ENCODE results near the gene CDC14B.

The CDC14B gene

GRCh38 chr9:96480736-96481135 is 138.9 kb downstream of the CDC14B start:
- no peak for DNase-seq

DNA sequence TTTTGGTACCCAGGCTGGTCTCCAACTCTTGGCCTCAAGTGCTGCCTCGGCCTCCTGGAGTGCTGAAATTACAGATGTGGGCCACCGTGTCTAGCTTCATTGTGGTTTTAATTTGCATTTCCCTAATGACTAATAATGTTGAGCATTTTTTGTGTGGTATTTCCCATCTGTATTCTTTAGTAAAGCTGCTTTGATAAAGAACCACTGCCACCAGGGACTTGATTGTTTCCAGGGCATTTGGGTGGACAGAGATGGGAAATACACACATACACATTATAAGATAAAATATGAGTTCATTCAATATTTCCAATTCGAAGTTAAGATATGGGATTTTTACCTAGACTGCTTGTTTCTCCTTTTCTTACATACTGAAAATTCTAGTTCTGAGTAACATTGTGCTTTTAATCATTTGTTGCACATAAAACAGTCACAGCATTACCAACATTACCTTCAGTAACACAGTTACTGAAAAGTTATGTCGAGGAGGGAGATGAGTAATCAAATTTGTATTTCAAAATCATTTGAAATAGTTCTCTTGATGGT is 140.7 kb downstream of the CDC14B start:
- DNase-seq, result no peak

DNA sequence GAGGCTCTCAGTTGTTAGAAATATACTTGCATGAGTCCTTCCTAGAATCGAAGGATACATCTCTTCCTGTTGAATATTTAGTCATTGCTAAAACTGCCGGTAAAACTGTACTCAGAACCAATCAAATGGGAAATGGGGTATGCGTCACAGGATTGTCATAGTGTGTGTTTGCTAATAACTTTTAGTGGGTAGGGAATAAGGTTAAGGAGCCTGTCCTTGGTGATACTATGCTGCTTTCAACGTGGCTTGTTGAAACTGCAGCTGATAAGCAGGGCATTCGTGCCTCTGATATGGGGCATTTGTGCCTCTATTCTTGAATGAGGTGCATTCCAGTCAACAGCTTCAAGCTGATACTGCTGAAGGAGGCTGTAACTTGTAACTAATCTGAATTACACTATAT is 143.1 kb downstream of the CDC14B start:
- no peak for DNase-seq

- DNase-seq, result no peak
These were observed 143.6 kb downstream of the CDC14B start for GRCh38 chr9:96476013-96476412.

- DNase-seq, result no peak
These were observed 151.9 kb downstream of the CDC14B start for GRCh38 chr9:96467784-96468183.

GRCh38 chr9:96464426-96464825 is 155.2 kb downstream of the CDC14B start:
- DNase-seq, result no peak

- no peak for DNase-seq
These were observed 157.1 kb downstream of the CDC14B start for GRCh38 chr9:96462541-96462940.

DNA sequence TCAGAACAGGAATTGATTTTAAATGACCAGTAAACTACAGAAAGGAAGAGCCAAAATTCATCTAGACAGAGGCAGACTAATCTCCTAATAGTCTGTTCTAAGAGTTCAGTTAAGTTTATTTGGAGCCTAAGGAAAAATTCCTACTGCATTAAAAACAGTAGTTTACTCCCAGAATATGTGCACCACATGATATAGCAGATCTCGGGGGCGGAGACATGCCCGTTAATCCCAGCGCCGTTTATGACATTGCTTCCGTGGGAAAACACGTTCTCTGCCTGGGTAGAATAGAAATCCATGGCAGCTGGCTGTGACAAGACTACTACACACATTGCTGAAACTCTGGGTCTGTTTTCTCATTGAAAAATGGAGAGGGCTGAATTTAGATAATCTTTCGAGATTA is 158.3 kb downstream of the CDC14B start:
- DNase-seq, result no peak

DNA sequence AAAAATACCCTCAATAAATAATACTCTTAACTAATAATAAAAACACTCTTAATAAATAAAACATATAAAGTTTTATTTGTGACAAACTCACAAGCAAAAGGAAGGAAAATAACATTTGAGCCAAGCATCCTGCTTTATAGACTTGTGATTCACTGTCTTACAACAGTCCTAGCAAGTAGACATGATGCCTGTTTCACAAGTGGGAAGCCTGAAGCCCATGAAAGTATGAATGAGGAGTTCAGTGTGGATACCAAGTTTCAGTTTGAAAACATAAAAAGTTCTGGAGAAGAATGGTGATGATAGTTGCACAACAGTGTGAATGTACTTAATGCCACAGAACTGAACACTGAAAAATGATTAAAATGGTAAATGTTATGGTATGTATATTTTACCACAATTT is 158.8 kb downstream of the CDC14B start:
- no peak for DNase-seq

DNA sequence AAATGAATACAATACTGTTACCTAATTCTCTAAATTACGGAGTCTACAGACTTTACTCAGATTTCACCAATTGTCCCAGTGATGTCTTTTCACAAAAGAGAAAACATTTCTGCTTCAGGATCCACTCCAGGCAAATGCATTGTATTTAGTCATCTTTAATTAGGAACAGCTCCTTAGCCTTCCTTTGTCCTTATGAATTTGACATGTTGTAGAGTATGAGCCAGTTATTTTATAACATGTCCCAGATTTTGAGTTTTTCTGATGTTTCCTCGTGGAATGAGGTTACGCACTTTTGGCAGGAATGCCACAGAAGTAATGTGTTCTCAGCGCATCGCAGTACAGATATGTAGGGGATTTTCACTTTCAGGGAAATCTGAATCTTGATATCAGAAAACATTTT is 159.2 kb downstream of the CDC14B start:
- DNase-seq, result no peak

DNA sequence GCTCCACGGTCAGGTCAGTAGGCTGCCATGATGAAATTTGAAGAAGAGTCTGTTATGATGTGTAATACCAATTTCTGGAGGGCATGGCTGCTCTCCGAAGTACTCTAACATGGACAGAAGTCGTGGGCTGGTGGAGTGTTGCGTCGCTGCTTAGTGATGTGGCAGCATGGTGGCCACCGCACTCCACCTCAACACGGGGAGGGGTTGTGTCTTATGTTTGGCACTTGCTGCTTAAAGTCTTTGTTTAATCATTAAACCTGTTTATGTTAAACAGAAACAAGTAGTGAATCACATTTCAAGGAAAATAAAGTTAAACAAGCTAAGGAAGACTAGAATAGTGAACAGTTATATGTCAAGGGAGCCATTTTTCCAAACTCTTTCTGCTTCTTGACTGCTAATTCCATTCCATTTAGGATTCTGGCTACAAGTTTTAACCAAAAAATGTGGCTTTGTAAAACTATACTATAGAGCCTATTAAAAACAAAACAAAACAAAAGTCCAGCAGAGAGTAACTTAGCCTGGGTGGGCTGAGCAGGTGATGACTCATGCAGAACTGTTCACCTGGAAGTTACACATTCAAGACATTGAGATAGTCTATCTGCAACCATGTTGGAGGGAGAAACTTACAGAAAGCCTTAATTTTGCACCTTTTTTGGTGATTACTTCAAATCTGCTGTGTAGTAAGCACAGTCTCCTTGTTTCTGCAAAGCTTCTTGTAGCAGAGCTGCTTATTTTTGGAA is 160.2 kb downstream of the CDC14B start:
- DNase-seq, result no peak

DNA sequence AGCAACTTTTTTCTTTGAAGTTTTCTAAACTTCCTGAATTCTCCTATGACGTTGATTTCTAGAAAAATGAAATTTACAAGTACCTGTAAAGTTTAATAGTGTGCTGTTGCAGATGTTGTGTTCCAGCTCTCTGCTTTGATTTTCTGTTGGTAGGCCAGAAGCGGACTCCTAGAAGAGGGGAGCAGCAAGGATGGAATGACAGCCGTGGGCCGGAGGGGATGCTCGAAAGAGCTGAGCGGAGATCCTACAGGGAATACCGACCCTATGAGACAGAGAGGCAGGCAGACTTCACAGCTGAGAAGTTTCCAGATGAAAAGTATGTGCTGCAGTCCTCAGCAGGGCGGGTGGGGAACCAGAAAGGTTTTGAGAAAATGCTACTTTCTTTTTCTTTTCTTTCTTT is 161.4 kb downstream of the CDC14B start:
- no peak for DNase-seq

DNA sequence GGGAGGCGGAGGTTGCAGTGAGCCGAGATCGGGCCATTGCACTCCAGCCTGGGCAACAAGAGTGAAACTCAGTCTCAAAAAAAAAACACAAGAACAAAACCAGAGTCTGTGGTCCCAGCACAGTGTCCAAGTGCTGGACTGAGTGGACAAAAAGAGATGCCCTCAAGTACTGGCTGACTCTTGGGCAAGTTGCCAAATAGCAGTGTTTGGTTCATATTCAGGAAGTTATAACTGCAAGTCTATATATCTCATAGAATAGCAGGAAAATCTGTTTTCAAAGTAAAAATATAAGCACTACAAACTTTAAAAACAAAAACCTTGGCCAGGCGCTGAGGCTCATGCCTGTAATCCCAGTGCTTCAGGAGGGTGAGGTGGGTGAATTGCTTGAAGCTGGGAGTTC is 162.4 kb downstream of the CDC14B start:
- DNase-seq, result no peak

DNA sequence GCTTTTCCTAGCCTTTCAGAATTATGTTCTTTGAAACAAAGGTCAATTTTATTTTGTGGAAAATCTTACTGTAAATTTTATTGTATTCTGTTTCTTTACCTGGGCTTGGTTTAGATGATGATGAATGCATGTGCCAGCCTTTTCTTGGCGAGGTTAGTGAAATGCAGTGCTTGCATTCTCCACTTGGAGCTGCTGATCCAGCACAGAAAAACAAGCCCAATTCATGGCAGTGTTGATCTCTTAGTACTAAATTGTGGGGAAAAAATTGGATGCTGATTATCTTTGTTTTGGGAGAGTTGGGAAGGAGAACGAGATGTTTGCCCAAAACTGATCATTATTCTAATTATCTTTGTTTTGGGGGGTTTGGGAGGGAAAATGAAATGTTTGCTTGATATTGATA is 166.0 kb downstream of the CDC14B start:
- DNase-seq, result no peak

DNA sequence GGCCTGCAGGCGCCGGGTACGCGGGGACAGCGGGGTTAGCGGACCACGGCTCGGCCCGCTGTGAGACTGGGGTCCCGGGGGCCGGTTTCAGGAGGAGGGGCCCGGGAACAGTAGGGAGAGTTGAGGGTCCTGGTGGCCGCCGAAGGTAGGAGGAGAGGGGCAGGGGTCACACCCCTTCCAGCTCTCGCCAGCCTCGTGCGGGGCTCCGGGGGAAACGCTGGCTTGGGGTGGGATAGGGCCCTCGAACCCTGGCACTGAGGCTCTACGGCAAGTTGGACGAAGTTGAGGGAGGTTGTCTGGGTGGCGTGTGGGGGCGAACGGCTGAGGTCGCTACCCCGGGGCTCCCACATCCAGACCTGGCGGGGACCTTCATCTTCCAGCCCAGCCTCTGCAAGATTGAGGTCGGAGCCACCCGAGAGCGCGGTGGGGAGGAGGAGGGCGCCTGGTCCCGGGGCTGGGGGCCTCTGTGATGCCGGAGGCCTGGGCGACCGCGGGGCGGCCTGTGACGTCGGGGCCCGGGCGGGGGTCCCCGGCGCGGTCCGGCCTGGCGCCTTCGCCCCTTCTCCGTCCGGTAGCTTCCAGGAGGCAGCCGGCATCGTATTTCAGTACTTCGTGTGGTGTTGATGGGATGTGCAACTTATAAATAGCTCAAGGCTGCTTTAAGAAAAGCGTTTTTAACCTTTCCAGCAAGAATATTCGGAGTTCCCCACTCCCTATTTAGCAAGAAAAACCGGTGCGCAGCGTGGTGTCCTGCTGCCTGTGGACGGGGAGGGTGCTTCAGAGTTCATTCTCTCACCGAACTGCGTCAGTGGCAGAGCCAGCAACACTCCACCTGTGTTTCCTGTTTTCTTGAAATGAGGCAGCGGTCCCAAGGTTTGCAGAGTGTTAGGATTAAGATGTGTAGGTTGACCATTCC is 168.8 kb downstream of the CDC14B start:
- DNase-seq, result no peak
